KMS-11 (cell line): Measurements from ENCODE around the gene MEST.

Experiments used
- H2AFZ ChIP-seq: fragments of 200-600 bp; sonication (generic); 2 replicates; pipeline ENCODE4 v1.6.1; 2016; ENCODE audit warnings: antibody characterized with exemption, mixed run types, low read depth
- H3K27ac ChIP-seq: fragments of 200-600 bp; sonication (generic); 2 replicates; pipeline ENCODE4 v1.6.1; 2016; ENCODE audit warnings: mild to moderate bottlenecking, mixed run types
- H3K27me3 ChIP-seq: fragments of 200-600 bp; sonication (generic); 2 replicates; pipeline ENCODE4 v1.6.1; 2017; ENCODE audit warnings: mild to moderate bottlenecking, low read depth, mixed run types, moderate library complexity; ENCODE audit not compliant: insufficient read depth
- H3K36me3 ChIP-seq: fragments of 200-600 bp; sonication (generic); 2 replicates; pipeline ENCODE4 v1.6.1; 2017; ENCODE audit warnings: mild to moderate bottlenecking, mixed run types; ENCODE audit not compliant: insufficient read depth
- H3K4me1 ChIP-seq: fragments of 200-600 bp; sonication (generic); 2 replicates; pipeline ENCODE4 v1.6.1; 2016; ENCODE audit warnings: mild to moderate bottlenecking, low read depth, mixed run types; ENCODE audit not compliant: poor library complexity, severe bottlenecking
- H3K4me2 ChIP-seq: fragments of 200-600 bp; sonication (generic); 2 replicates; pipeline ENCODE4 v1.7.0; 2016; ENCODE audit warnings: mild to moderate bottlenecking, mixed run types
- H3K4me3 ChIP-seq: fragments of 200-600 bp; sonication (generic); IDR thresholded peaks from 2 replicates; pipeline ENCODE4 v1.6.1; 2017; ENCODE audit warnings: low read depth, low read length, mixed read lengths; ENCODE audit not compliant: insufficient read depth
- H3K79me2 ChIP-seq: fragments of 200-600 bp; sonication (generic); 2 replicates; pipeline ENCODE4 v1.6.1; 2016; ENCODE audit warnings: low read depth, mixed run types; ENCODE audit not compliant: insufficient read depth
- H3K9ac ChIP-seq: fragments of 200-600 bp; sonication (generic); 2 replicates; pipeline ENCODE4 v1.6.1; 2016; ENCODE audit warnings: mild to moderate bottlenecking, mixed run types
- H4K20me1 ChIP-seq: fragments of 200-600 bp; sonication (generic); 2 replicates; pipeline ENCODE4 v1.6.1; 2016; ENCODE audit warnings: mild to moderate bottlenecking, mixed run types; ENCODE audit not compliant: insufficient read depth
- CTCF ChIP-seq: fragments of 200-600 bp; sonication (generic); conservative IDR thresholded peaks from 2 replicates; pipeline ENCODE4 v1.6.1; 2017; ENCODE audit warnings: low read depth, mild to moderate bottlenecking, antibody characterized with exemption, low read length, moderate library complexity, mixed read lengths

Gene MEST

DNA sequence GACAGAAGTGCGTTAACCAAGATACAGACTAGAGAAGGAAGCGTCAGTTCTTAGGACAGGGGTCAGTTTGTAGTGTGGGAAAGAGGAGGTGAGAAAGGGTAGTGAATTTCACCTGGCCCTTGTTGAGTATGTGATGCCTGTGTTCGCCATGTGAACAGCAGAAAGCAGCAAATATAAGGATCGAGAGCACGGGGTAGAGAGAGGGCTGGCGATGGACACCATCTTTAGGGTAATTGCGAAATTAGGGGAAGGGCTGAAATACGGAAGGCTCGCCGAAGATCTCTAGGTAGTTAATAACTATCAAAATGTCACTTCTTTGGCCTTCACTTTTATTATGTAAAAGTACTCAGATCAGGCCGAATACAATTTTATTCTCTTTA lies 6.2 kb upstream of the MEST start:
- no peaks in the 10 kb centered on the region for H3K36me3 ChIP-seq
- no peak overlapping the region for H3K4me3 ChIP-seq
- H3K27ac ChIP-seq = no peak overlapping the region
- 0 out of 2 replicates have a peak, but pooled peaks cover 6% of the 10 kb centered on the region for H3K79me2 ChIP-seq
- peak overlapping the region; percentile 70; the same call in 1 of the 2 replicates for H3K4me2 ChIP-seq
- peak overlapping the region; percentile 77 for H2AFZ ChIP-seq
- no peaks in the 10 kb centered on the region for H4K20me1 ChIP-seq
- peaks cover 11% of the 10 kb centered on the region for H3K4me1 ChIP-seq
- TF ChIP-seq CTCF = no peak
- H3K9ac ChIP-seq = peak overlapping the region; percentile 78; the same call in 1 of the 2 replicates
- H3K27me3 ChIP-seq = no peaks in the 10 kb centered on the region

- Histone ChIP-seq H2AFZ (peak overlapping the region; percentile 77), H3K9ac (peak overlapping the region; percentile 78), H3K36me3 (no peaks in the 10 kb centered on the region), H3K79me2 (0 out of 2 replicates have a peak, but pooled peaks cover 6% of the 10 kb centered on the region), H4K20me1 (no peaks in the 10 kb centered on the region), H3K4me3 (no peak overlapping the region), H3K4me2 (peak overlapping the region; percentile 70), H3K4me1 (peaks cover 11% of the 10 kb centered on the region), H3K27me3 (no peaks in the 10 kb centered on the region), H3K27ac (peak overlapping the region; percentile 10; the same call in 1 of the 2 replicates)
- peak; percentile 90 for TF ChIP-seq CTCF
These were observed 5.6 kb upstream of the MEST start for GRCh38 chr7:130486114-130486953.

DNA sequence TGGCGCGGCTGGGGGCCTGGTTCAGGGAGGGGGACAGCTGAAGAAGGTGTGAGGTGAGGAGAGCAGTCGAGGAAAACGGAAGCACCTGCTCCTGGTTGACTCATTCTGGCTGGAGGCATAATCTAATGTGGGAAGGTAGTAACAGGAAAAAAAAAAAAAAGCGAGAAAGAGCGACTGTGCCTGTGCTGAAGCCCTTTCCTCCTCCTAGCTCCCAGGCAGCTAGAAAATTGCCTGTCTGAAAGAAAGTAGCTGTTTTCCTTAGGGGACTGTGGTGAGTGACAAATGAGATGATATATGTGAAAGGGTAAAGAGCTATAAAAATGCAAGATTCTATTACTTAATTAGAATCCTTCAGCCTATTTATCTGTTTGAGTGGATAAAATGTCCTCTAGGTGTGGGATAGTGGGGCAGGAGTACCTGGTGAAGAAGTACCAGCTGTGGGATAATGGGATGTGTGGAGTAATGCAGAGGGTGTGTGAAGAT lies 4.9 kb upstream of the MEST start:
- Histone ChIP-seq H3K9ac (peak overlapping the region; percentile 78), H3K79me2 (0 out of 2 replicates have a peak, but pooled peaks cover 6% of the 10 kb centered on the region), H3K36me3 (no peaks in the 10 kb centered on the region), H3K4me2 (peak overlapping the region; percentile 70), H3K4me3 (no peak overlapping the region), H2AFZ (peak overlapping the region; percentile 77), H3K4me1 (peaks cover 11% of the 10 kb centered on the region), H3K27me3 (no peaks in the 10 kb centered on the region), H3K27ac (no peak overlapping the region), H4K20me1 (no peaks in the 10 kb centered on the region)
- no peak for TF ChIP-seq CTCF

- no peak overlapping the region for H3K27ac ChIP-seq
- no peak overlapping the region for H2AFZ ChIP-seq
- no peaks in the 10 kb centered on the region for H4K20me1 ChIP-seq
- no peak overlapping the region for H3K9ac ChIP-seq
- no peaks in the 10 kb centered on the region for H3K27me3 ChIP-seq
- 0 out of 2 replicates have a peak, but pooled peaks cover 6% of the 10 kb centered on the region for H3K79me2 ChIP-seq
- no peak overlapping the region for H3K4me3 ChIP-seq
- H3K36me3 ChIP-seq = no peaks in the 10 kb centered on the region
- H3K4me1 ChIP-seq = peaks cover 11% of the 10 kb centered on the region
- TF ChIP-seq CTCF = no peak
- no peak overlapping the region for H3K4me2 ChIP-seq
These were observed 3.3 kb upstream of the MEST start for GRCh38 chr7:130488392-130489139.
